SK-N-MC (cell line): ENCODE measurements around the gene CDC42BPB.

Experiments
- DNase-seq: peaks from one replicate; pipeline ENCODE4 v3.0.0-alpha.2; 2011; ENCODE audit warnings: low read depth, low spot score
- H3K27ac ChIP-seq: fragments of 200-600 bp; sonication (generic); 2 replicates; pipeline ENCODE4 v1.5.1; 2016; ENCODE audit warnings: mixed run types
- H3K36me3 ChIP-seq: fragments of 200-600 bp; sonication (generic); 2 replicates; pipeline ENCODE4 v1.6.1; 2017; ENCODE audit warnings: antibody characterized with exemption, low read length, mixed read lengths; ENCODE audit not compliant: insufficient read depth
- H3K4me3 ChIP-seq: fragments of 200-600 bp; sonication (generic); 2 replicates; pipeline ENCODE4 v1.5.1; 2016
- H3K9ac ChIP-seq: fragments of 200-600 bp; sonication (generic); 2 replicates; pipeline ENCODE4 v1.8.0; 2017; ENCODE audit warnings: mixed run types, mixed read lengths; ENCODE audit not compliant: insufficient read length
- H3K9me3 ChIP-seq: fragments of 200-600 bp; sonication (generic); 2 replicates; pipeline ENCODE4 v1.6.1; 2017; ENCODE audit warnings: low read depth, mild to moderate bottlenecking, antibody characterized with exemption, low read length, moderate library complexity, mixed read lengths
- EZH2 ChIP-seq: fragments of 200-600 bp; sonication (generic); IDR thresholded peaks from one replicate; pipeline ENCODE4 v1.6.1; 2017; ENCODE audit warnings: antibody characterized with exemption
- FOXP2 ChIP-seq: optimal IDR thresholded peaks from 2 replicates; pipeline ENCODE3; 2011; ENCODE audit warnings: mild to moderate bottlenecking, moderate library complexity; ENCODE audit not compliant: insufficient read depth; ENCODE audit errors: extremely low read length, control extremely low read depth
- POLR2AphosphoS5 ChIP-seq: IDR thresholded peaks from 2 replicates; pipeline ENCODE4 v1.6.1; 2012; ENCODE audit warnings: mild to moderate bottlenecking, low read depth, low read length, borderline replicate concordance

CDC42BPB gene

GRCh38 chr14:103064978-103065377 lies 7.6 kb upstream of the CDC42BPB start:
- Histone ChIP-seq H3K9ac (no peak overlapping the region), H3K9me3 (no peaks in the 10 kb centered on the region), H3K4me3 (no peak overlapping the region), H3K27ac (no peak overlapping the region), H3K36me3 (no peaks in the 10 kb centered on the region)
- no peak for DNase-seq
- no peak for TF ChIP-seq POLR2AphosphoS5
- no peak for TF ChIP-seq FOXP2
- no peak for TF ChIP-seq EZH2

GRCh38 chr14:103064436-103064835 lies 7.1 kb upstream of the CDC42BPB start:
- no peaks in the 10 kb centered on the region for H3K9me3 ChIP-seq
- no peak overlapping the region for H3K27ac ChIP-seq
- H3K9ac ChIP-seq: no peak overlapping the region
- no peaks in the 10 kb centered on the region for H3K36me3 ChIP-seq
- DNase-seq: no peak
- no peak overlapping the region for H3K4me3 ChIP-seq
- TF ChIP-seq EZH2 (no peak), POLR2AphosphoS5 (no peak), FOXP2 (no peak)

- Histone ChIP-seq H3K9ac (no peak overlapping the region), H3K27ac (no peak overlapping the region), H3K36me3 (no peaks in the 10 kb centered on the region), H3K9me3 (no peaks in the 10 kb centered on the region), H3K4me3 (no peak overlapping the region)
- no peak for TF ChIP-seq POLR2AphosphoS5
- no peak for TF ChIP-seq FOXP2
- TF ChIP-seq EZH2: no peak
- no peak for DNase-seq
These were observed 4.2 kb upstream of the CDC42BPB start for GRCh38 chr14:103061482-103061976.

- no peak for TF ChIP-seq EZH2
- H3K9ac ChIP-seq: no peak overlapping the region
- no peaks in the 10 kb centered on the region for H3K36me3 ChIP-seq
- no peak for DNase-seq
- no peak overlapping the region for H3K4me3 ChIP-seq
- H3K27ac ChIP-seq: no peak overlapping the region
- H3K9me3 ChIP-seq: no peaks in the 10 kb centered on the region
These were observed 2.2 kb upstream of the CDC42BPB start for GRCh38 chr14:103059556-103059955.

GRCh38 chr14:103058164-103059055 lies 1.1 kb upstream of the CDC42BPB start:
- no peak for TF ChIP-seq POLR2AphosphoS5
- no peak for TF ChIP-seq EZH2
- no peak for TF ChIP-seq FOXP2
- Histone ChIP-seq H3K27ac (0 out of 2 replicates have a peak overlapping the region, but pooled peaks have one; percentile 9), H3K9ac (peak overlapping the region; percentile 83), H3K36me3 (no peaks in the 10 kb centered on the region), H3K9me3 (no peaks in the 10 kb centered on the region), H3K4me3 (peak overlapping the region; percentile 92)
- DNase-seq: no peak

- Histone ChIP-seq H3K4me3 (peak overlapping the region; percentile 86), H3K36me3 (no peaks in the 10 kb centered on the region), H3K9ac (peak overlapping the region; percentile 60), H3K9me3 (no peaks in the 10 kb centered on the region), H3K27ac (no peak overlapping the region)
- TF ChIP-seq EZH2 (no peak), POLR2AphosphoS5 (no peak), FOXP2 (no peak)
- no peak for DNase-seq
These were observed 349 bp downstream of the CDC42BPB start for GRCh38 chr14:103057028-103057371.

GRCh38 chr14:103056322-103057027 lies 874 bp downstream of the CDC42BPB start:
- no peak for TF ChIP-seq FOXP2
- no peak for TF ChIP-seq EZH2
- TF ChIP-seq POLR2AphosphoS5: no peak
- peak overlapping the region; percentile 86 for H3K4me3 ChIP-seq
- H3K9ac ChIP-seq: peak overlapping the region; percentile 61
- no peak for DNase-seq
- H3K9me3 ChIP-seq: no peaks in the 10 kb centered on the region
- H3K27ac ChIP-seq: peak overlapping the region; percentile 38
- H3K36me3 ChIP-seq: no peaks in the 10 kb centered on the region

- Histone ChIP-seq H3K9me3 (no peaks in the 10 kb centered on the region), H3K36me3 (no peaks in the 10 kb centered on the region), H3K4me3 (peak overlapping the region; percentile 86), H3K9ac (peak overlapping the region; percentile 61), H3K27ac (peak overlapping the region; percentile 38)
- DNase-seq: no peak
- TF ChIP-seq FOXP2 (no peak), POLR2AphosphoS5 (no peak), EZH2 (no peak)
These were observed 1.7 kb downstream of the CDC42BPB start for GRCh38 chr14:103055695-103056094.

GRCh38 chr14:103052407-103052806 lies 4.9 kb downstream of the CDC42BPB start:
- Histone ChIP-seq H3K9me3 (no peaks in the 10 kb centered on the region), H3K4me3 (no peak overlapping the region), H3K27ac (no peak overlapping the region), H3K36me3 (no peaks in the 10 kb centered on the region), H3K9ac (no peak overlapping the region)
- no peak for TF ChIP-seq FOXP2
- TF ChIP-seq POLR2AphosphoS5: no peak
- TF ChIP-seq EZH2: no peak
- no peak for DNase-seq
